GM12891 (cell line): ENCODE data around the gene PAX8.

Experiments
- PAX5 ChIP-seq: IDR thresholded peaks from 2 replicates; pipeline ENCODE4 v1.6.1; 2011; ENCODE audit warnings: low read length, moderate library complexity, mild to moderate bottlenecking; ENCODE audit not compliant: insufficient read depth, severe bottlenecking
- POLR2A ChIP-seq: IDR thresholded peaks from 2 replicates; pipeline ENCODE4 v1.6.1; 2011; ENCODE audit warnings: low read depth, low read length, control low read depth
- POLR2AphosphoS5 ChIP-seq: IDR thresholded peaks from 2 replicates; pipeline ENCODE4 v1.6.1; 2011; ENCODE audit warnings: low read depth, low read length, control low read depth
- TAF1 ChIP-seq: IDR thresholded peaks from 2 replicates; pipeline ENCODE4 v1.6.1; 2011; ENCODE audit warnings: low read depth, low read length, control low read depth

- no peak for TF ChIP-seq PAX5
- TF ChIP-seq TAF1, result no peak
- no peak for TF ChIP-seq POLR2A
- TF ChIP-seq POLR2AphosphoS5, result no peak
These were observed 1.1 kb downstream of the PAX8 start for GRCh38 chr2:113277474-113278072.
